H1 (cell line): ENCODE measurements around the gene DNAJA3. TPM values are rescaled to one million over a fixed set of nuclear protein-coding genes. Genes with fewer than 3 reads are reported as not detected.

Experiments used
- CTCF ChIA-PET: fragments of 300-600 bp; sonication (Branson Sonifier 250); formaldehyde crosslinking; loops from one replicate; lab custom pipeline; 2021; ENCODE audit not compliant: partially characterized antibody; lab: Charles Lee
- POLR2A ChIA-PET: fragments of 300-600 bp; sonication (Branson Sonifier 250); formaldehyde crosslinking; loops from one replicate; lab custom pipeline; 2021; ENCODE audit warnings: inconsistent platforms; ENCODE audit not compliant: partially characterized antibody; lab: Charles Lee
- DNase-seq, 2 experiments: peaks; one replicate each; pipeline versions ENCODE4 v3.0.0 to v3.0.0-alpha.2; 2010 to 2022; ENCODE audit warnings: low spot score in 2 of 2, low read depth in 1 of 2, mixed read lengths in 1 of 2
- FAIRE-seq: peaks from 2 replicates; lab custom pipeline; 2011; peaks lifted over from hg19 to GRCh38; lab: Jason Lieb, UNC
- H2AFZ ChIP-seq: 2 replicates; pipeline ENCODE4 v1.8.1; 2012; ENCODE audit warnings: low read length, inconsistent platforms
- H2AK5ac ChIP-seq: 2 replicates; pipeline ENCODE4 v1.6.1; 2013; ENCODE audit warnings: low read depth, low read length
- H2BK120ac ChIP-seq: replicated peaks from 2 replicates; pipeline ENCODE3; 2013; ENCODE audit warnings: low read depth, low read length, inconsistent platforms
- H2BK12ac ChIP-seq: 2 replicates; pipeline ENCODE4 v1.6.1; 2013; ENCODE audit warnings: low read depth, low read length
- H2BK15ac ChIP-seq: 2 replicates; pipeline ENCODE4 v1.6.1; 2013; ENCODE audit warnings: low read length
- H2BK20ac ChIP-seq: 2 replicates; pipeline ENCODE4 v1.6.1; 2013; ENCODE audit warnings: low read length
- H2BK5ac ChIP-seq: 2 replicates; pipeline ENCODE4 v1.6.1; 2013; ENCODE audit warnings: low read depth, low read length
- H3K14ac ChIP-seq: 2 replicates; pipeline ENCODE4 v1.6.1; 2013; ENCODE audit warnings: inconsistent platforms; ENCODE audit not compliant: insufficient read length
- H3K18ac ChIP-seq: 2 replicates; pipeline ENCODE4 v1.6.1; 2013; ENCODE audit warnings: low read length; ENCODE audit errors: extremely low read depth
- H3K23ac ChIP-seq: 2 replicates; pipeline ENCODE4 v1.6.1; 2013; ENCODE audit warnings: inconsistent platforms; ENCODE audit not compliant: insufficient read length
- H3K23me2 ChIP-seq: 2 replicates; pipeline ENCODE4 v1.6.1; 2013; ENCODE audit warnings: low read depth, low read length
- H3K27ac ChIP-seq: 2 replicates; pipeline ENCODE4 v1.6.1; 2011; ENCODE audit warnings: low read depth, low read length, inconsistent platforms
- H3K27me3 ChIP-seq, 4 experiments: replicated peaks in 1 of 4; 1 replicate in 1 of 4; 2 replicates in 3 of 4; pipeline versions ENCODE4 v1.6.1 to v1.8.1; 2011 to 2013; ENCODE audit warnings: low read length in 3 of 4, mild to moderate bottlenecking in 3 of 4, inconsistent platforms in 2 of 4, mixed read lengths in 2 of 4, moderate library complexity in 1 of 4; ENCODE audit not compliant: control insufficient read depth in 3 of 4, insufficient read depth in 3 of 4; ENCODE audit errors: extremely low read depth in 1 of 4
- H3K36me3 ChIP-seq, 4 experiments: 2 replicates each; pipeline versions ENCODE4 v1.6.1 to v1.8.1; 2011 to 2013; ENCODE audit warnings: mild to moderate bottlenecking in 4 of 4, low read length in 3 of 4, moderate library complexity in 2 of 4, control low read depth in 1 of 4, inconsistent platforms in 1 of 4; ENCODE audit not compliant: insufficient read depth in 4 of 4, control insufficient read depth in 2 of 4
- H3K4ac ChIP-seq: replicated peaks from 2 replicates; pipeline ENCODE3; 2013; ENCODE audit warnings: low read length, low read depth, mixed read lengths, inconsistent platforms; ENCODE audit not compliant: insufficient read length
- H3K4me1 ChIP-seq, 4 experiments: replicated peaks in 1 of 4; 1 replicate in 1 of 4; 2 replicates in 3 of 4; pipeline versions ENCODE4 v1.6.1 to v1.8.1; 2011 to 2013; ENCODE audit warnings: low read length in 3 of 4, inconsistent platforms in 2 of 4, mixed read lengths in 1 of 4; ENCODE audit not compliant: insufficient read depth in 4 of 4, control insufficient read depth in 3 of 4
- H3K4me2 ChIP-seq, 2 experiments: 2 replicates each; pipeline versions ENCODE4 v1.6.1 to v1.8.1; 2011 to 2013; ENCODE audit warnings: low read depth in 2 of 2, low read length in 2 of 2, control low read depth in 1 of 2, inconsistent platforms in 1 of 2, mild to moderate bottlenecking in 1 of 2; ENCODE audit not compliant: insufficient read depth in 1 of 2
- H3K4me3 ChIP-seq, 4 experiments: fragments of 200-600, 300-600 bp in 1 of 4; sonication (generic), shearing (Covaris generic), sonication (Bioruptor Twin) in 1 of 4; 2 replicates each; pipeline versions ENCODE4 v1.5.1 to v1.8.1; 2011 to 2016; ENCODE audit warnings: low read length in 4 of 4, low read depth in 3 of 4, control low read depth in 2 of 4, inconsistent platforms in 2 of 4, mild to moderate bottlenecking in 2 of 4, mixed read lengths in 1 of 4, moderate library complexity in 1 of 4; ENCODE audit not compliant: insufficient read depth in 2 of 4; ENCODE audit errors: extremely low read depth in 1 of 4
- H3K56ac ChIP-seq: replicated peaks from 2 replicates; pipeline ENCODE3; 2013; ENCODE audit warnings: low read depth, mild to moderate bottlenecking, mixed read lengths, low read length, inconsistent platforms; ENCODE audit not compliant: insufficient read length
- H3K79me1 ChIP-seq: 2 replicates; pipeline ENCODE4 v1.6.1; 2013; ENCODE audit warnings: low read depth, low read length, control low read depth
- H3K79me2 ChIP-seq, 2 experiments: 2 replicates each; pipeline versions ENCODE4 v1.6.1 to v1.8.1; 2012 to 2013; ENCODE audit warnings: low read length in 2 of 2, mild to moderate bottlenecking in 2 of 2, inconsistent platforms in 1 of 2; ENCODE audit not compliant: insufficient read depth in 2 of 2, control insufficient read depth in 1 of 2
- H3K9ac ChIP-seq, 4 experiments: replicated peaks in 1 of 4; 1 replicate in 1 of 4; 2 replicates in 3 of 4; pipeline versions ENCODE4 v1.6.1 to v1.8.1; 2011 to 2013; ENCODE audit warnings: low read depth in 3 of 4, low read length in 3 of 4, control low read depth in 2 of 4, mild to moderate bottlenecking in 2 of 4, moderate library complexity in 2 of 4, inconsistent platforms in 1 of 4; ENCODE audit errors: extremely low read depth in 1 of 4
- H3K9me3 ChIP-seq, 2 experiments: 2 replicates each; pipeline versions ENCODE4 v1.6.1 to v1.8.1; 2012 to 2013; ENCODE audit warnings: mild to moderate bottlenecking in 2 of 2, moderate library complexity in 2 of 2, control low read depth in 1 of 2, inconsistent platforms in 1 of 2, low read depth in 1 of 2, low read length in 1 of 2, mixed read lengths in 1 of 2; ENCODE audit not compliant: insufficient read depth in 2 of 2
- H4K20me1 ChIP-seq, 2 experiments: replicated peaks in 1 of 2; 2 replicates each; pipeline versions ENCODE3 to v1.8.1; 2011 to 2013; ENCODE audit warnings: inconsistent platforms in 2 of 2, low read length in 2 of 2, mild to moderate bottlenecking in 1 of 2; ENCODE audit not compliant: insufficient read depth in 2 of 2, control insufficient read depth in 1 of 2
- H4K5ac ChIP-seq: 2 replicates; pipeline ENCODE4 v1.6.1; 2013; ENCODE audit warnings: low read length, low read depth, mixed read lengths, inconsistent platforms; ENCODE audit not compliant: insufficient read length
- H4K8ac ChIP-seq: 2 replicates; pipeline ENCODE4 v1.8.0; 2013; ENCODE audit warnings: mild to moderate bottlenecking, moderate library complexity, low read length, inconsistent platforms; ENCODE audit not compliant: insufficient read depth; ENCODE audit errors: extremely low read depth
- H4K91ac ChIP-seq: replicated peaks from 2 replicates; pipeline ENCODE3; 2013; ENCODE audit warnings: low read length, mixed read lengths, inconsistent platforms; ENCODE audit not compliant: insufficient read length
- ATF3 ChIP-seq: IDR thresholded peaks from 2 replicates; pipeline ENCODE4 v1.6.1; 2011; ENCODE audit warnings: low read depth, mild to moderate bottlenecking, low read length; ENCODE audit not compliant: insufficient read depth
- EP300 ChIP-seq, 2 experiments: IDR thresholded peaks; 1 replicate in 1 of 2; 2 replicates in 1 of 2; pipeline ENCODE4 v1.6.1; 2011 to 2012; ENCODE audit warnings: low read depth in 2 of 2, low read length in 2 of 2, mild to moderate bottlenecking in 2 of 2, borderline replicate concordance in 1 of 2, inconsistent platforms in 1 of 2, moderate library complexity in 1 of 2
- HDAC2 ChIP-seq, 2 experiments: fragments of 300-600 bp in 1 of 2; sonication (generic) in 1 of 2; IDR thresholded peaks; 2 replicates each; pipeline ENCODE4 v1.6.1; 2011 to 2012; ENCODE audit warnings: low read depth in 2 of 2, low read length in 2 of 2, mild to moderate bottlenecking in 2 of 2, moderate library complexity in 2 of 2, borderline replicate concordance in 1 of 2, inconsistent platforms in 1 of 2
- JUND ChIP-seq: IDR thresholded peaks from 2 replicates; pipeline ENCODE4 v1.6.1; 2011; ENCODE audit warnings: mild to moderate bottlenecking, improper control_type of control experiment, low read length
- KDM5A ChIP-seq: fragments of 200-600 bp; IDR thresholded peaks from 2 replicates; pipeline ENCODE4 v1.7.1; 2012; ENCODE audit warnings: mild to moderate bottlenecking, low read length, inconsistent platforms, mixed read lengths
- MAFK ChIP-seq: IDR thresholded peaks from 2 replicates; pipeline ENCODE4 v1.6.1; 2012; ENCODE audit warnings: low read depth, mild to moderate bottlenecking, improper control_type of control experiment, low read length
- RAD21 ChIP-seq, 2 experiments: IDR thresholded peaks in 1 of 2; conservative IDR thresholded peaks in 1 of 2; 2 replicates each; pipeline ENCODE4 v1.6.1; 2011; ENCODE audit warnings: low read depth in 2 of 2, low read length in 2 of 2, improper control_type of control experiment in 1 of 2, inconsistent platforms in 1 of 2, mild to moderate bottlenecking in 1 of 2, moderate library complexity in 1 of 2
- SAP30 ChIP-seq: fragments of 300-600 bp; sonication (generic); IDR thresholded peaks from 2 replicates; pipeline ENCODE4 v1.7.1; 2012; ENCODE audit warnings: low read length, moderate library complexity, mild to moderate bottlenecking, inconsistent platforms; ENCODE audit not compliant: insufficient read depth, insufficient replicate concordance
- SP4 ChIP-seq: IDR thresholded peaks from 2 replicates; pipeline ENCODE4 v1.6.1; 2012; ENCODE audit warnings: low read length, inconsistent platforms
- TAF7 ChIP-seq: optimal IDR thresholded peaks from 2 replicates; pipeline ENCODE3; 2011; ENCODE audit warnings: low read depth, mild to moderate bottlenecking, inconsistent platforms, low read length, moderate library complexity, borderline replicate concordance
- USF2 ChIP-seq: IDR thresholded peaks from 2 replicates; pipeline ENCODE4 v1.6.1; 2011; ENCODE audit warnings: low read length, improper control_type of control experiment
- WGBS, 2 experiments: shearing (Covaris generic) in 1 of 2; methylation state at CpG; one replicate each; pipeline versions ENCODE4 v1.1.6 to v1.1.7; 2013 to 2015; ENCODE audit warnings: low lambda C conversion rate in 2 of 2, mixed read lengths in 2 of 2, inconsistent platforms in 1 of 2, low coverage in 1 of 2, missing lambda C conversion rate in 1 of 2; ENCODE audit not compliant: insufficient replicate concordance in 2 of 2, insufficient coverage in 1 of 2, insufficient read length in 1 of 2; ENCODE audit errors: extremely low coverage in 1 of 2, missing lambda C conversion rate in 1 of 2; 5-methylcytosine and 5-hydroxymethylcytosine counted together
- polyA plus RNA-seq, 7 experiments: library from polyadenylated mRNA; depleted of rRNA in 3 of 7; stranded (reverse) in 5 of 7; unstranded in 2 of 7; fragments of >200 nt in 5 of 7; fragments of 200-250 nt in 2 of 7; gene quantifications; 1 replicate in 5 of 7; 2 replicates in 1 of 7; 4 replicates in 1 of 7; pipeline versions ENCODE4 v1.2.1 to v1.2.3, GENCODE V29; 2011 to 2013; ENCODE audit warnings: missing spikeins in 2 of 7, mixed read lengths in 2 of 7
- total RNA-seq: library from RNA; stranded (reverse); fragmentation: NEBNext Ultra II Directional; extraction: Animal tissue kit (Norgen Biotek cat#: 25700); gene quantifications from 2 replicates; pipeline ENCODE4 v1.2.1, GENCODE V29; 2021

DNAJA3 gene
- total and polyA plus RNA-seq, 2 of the 8 experiments (the other 6 are each of a cell fraction or from before 2014, with no cell fraction given) = 37.3 to 59.1 TPM

GRCh38 chr16:4489030-4489429, 63.4 kb downstream of the DNAJA3 start:
- Histone ChIP-seq H3K4ac (no peak overlapping the region), H3K9ac (no peak overlapping the region), H3K4me1 (no peaks in the 10 kb centered on the region), H2BK120ac (no peak overlapping the region), H3K23me2 (no peaks in the 10 kb centered on the region), H4K20me1 (no peaks in the 10 kb centered on the region), H3K4me3 (no peak overlapping the region), H4K8ac (no peak overlapping the region), H4K91ac (no peak overlapping the region), H3K36me3 (peaks cover 0 to 3% (median 0%) of the 10 kb centered on the region in 4 experiments; a peak in 1 of 8 replicates), H2BK20ac (no peak overlapping the region), H3K56ac (no peak overlapping the region), H3K79me1 (peaks cover 7% of the 10 kb centered on the region), H3K27me3 (no peaks in the 10 kb centered on the region), H3K27ac (no peak overlapping the region), H2BK5ac (no peak overlapping the region), H2BK15ac (no peak overlapping the region), H3K4me2 (no peak overlapping the region), H2AK5ac (no peak overlapping the region), H3K79me2 (peaks cover 0 to 3% of the 10 kb centered on the region in 2 experiments; a peak in 1 of 4 replicates), H3K23ac (no peak overlapping the region), H3K14ac (no peak overlapping the region), H3K18ac (no peak overlapping the region), H4K5ac (no peak overlapping the region), H2BK12ac (no peak overlapping the region), H2AFZ (no peak overlapping the region), H3K9me3 (no peaks in the 10 kb centered on the region)
- ChIA-PET POLR2A (no interaction called here), CTCF (interaction anchor here (0.6 to 2.4 kb wide), 6 partner anchors 10 to 169 kb away, joined by 3 to 9 read pairs (median 3); no protein-coding TSS in a partner anchor)
- 97% methylated on average over 5 of the region's 5 CpGs; no CpG with 5 or more reads in 1 of the 2 experiments for WGBS, 2 experiments
- no peak for FAIRE-seq
- DNase-seq = no peak
- TF ChIP-seq MAFK (no peak), HDAC2 (IDR thresholded peaks at IDR 0.05; ENCODE audit: borderline replicate concordance in 1 of 2, low read depth in 2 of 2, low read length in 2 of 2) (no peak), ATF3 (no peak), KDM5A (no peak), USF2 (no peak), JUND (no peak), RAD21 (IDR thresholded peaks at IDR 0.05 in 1 of 2, conservative IDR thresholded peaks at IDR 0.05 in 1 of 2; ENCODE audit: low read depth in 2 of 2, low read length in 2 of 2) (no peak), EP300 (IDR thresholded peaks at IDR 0.05; ENCODE audit: borderline replicate concordance in 1 of 2, low read depth in 2 of 2, low read length in 2 of 2) (no peak), SP4 (no peak), TAF7 (no peak), SAP30 (no peak)
